ENCODE measurements around the gene MYBPHL. TPM values are rescaled to one million over a fixed set of nuclear protein-coding genes. Genes with fewer than 3 reads are reported as not detected.

The MYBPHL gene
- total RNA-seq, 4 donors from 2014 or later = not detected

- H3K36me3 ChIP-seq = no peaks in the 10 kb centered on the region
- TF ChIP-seq CTCF (IDR thresholded peaks at IDR 0.05) = no peak
- peak in 1 of 2 donors; percentile 9 for TF ChIP-seq EP300 (IDR thresholded peaks at IDR 0.05)
- no peaks in the 10 kb centered on the region for H3K9me3 ChIP-seq
- peak overlapping the region in 2 of 4 donors; percentile 89 to 92 for H3K27ac ChIP-seq
- peaks cover 0 to 56% (median 38%) of the 10 kb centered on the region in 4 donors for H3K4me1 ChIP-seq
- DNase-seq (ENCODE audit: low spot score in 2 of 2) = no peak
- H3K27me3 ChIP-seq = no peaks in the 10 kb centered on the region
- whole genome bisulfite sequencing, 2 donors = 81 to 82% methylated on average over 16 of the region's 16 CpGs
- H3K4me3 ChIP-seq = no peak overlapping the region
These were observed 6.1 kb downstream of the MYBPHL start for GRCh38 chr1:109300650-109301151.

- H3K27ac ChIP-seq = peak overlapping the region; percentile 54 to 92 (median 74)
- no peaks in the 10 kb centered on the region for H3K27me3 ChIP-seq
- DNase-seq (ENCODE audit: low spot score in 2 of 2) = peak; percentile 79 to 82
- WGBS, 2 donors = 32 to 34% methylated on average over 20 of the region's 20 CpGs
- no peak overlapping the region for H3K4me3 ChIP-seq
- H3K36me3 ChIP-seq = no peaks in the 10 kb centered on the region
- no peaks in the 10 kb centered on the region for H3K9me3 ChIP-seq
- TF ChIP-seq CTCF (IDR thresholded peaks at IDR 0.05) = no peak
- TF ChIP-seq POLR2A (IDR thresholded peaks at IDR 0.05) = peak in 1 of 2 donors; percentile 28
- peak in 1 of 2 donors; percentile 44 for TF ChIP-seq EP300 (IDR thresholded peaks at IDR 0.05)
- H3K4me1 ChIP-seq = peaks cover 0 to 47% (median 29%) of the 10 kb centered on the region in 4 donors
These were observed 7.1 kb downstream of the MYBPHL start for GRCh38 chr1:109299558-109300343.

GRCh38 chr1:109298666-109299557 is 7.9 kb downstream of the MYBPHL start:
- peak overlapping the region; percentile 54 to 92 (median 74) for H3K27ac ChIP-seq
- WGBS, 2 donors = 16 to 29% methylated on average over 11 of the region's 11 CpGs
- DNase-seq (ENCODE audit: low spot score in 2 of 2) = peak; percentile 63 to 70

GRCh38 chr1:109296782-109297181 is 10.0 kb downstream of the MYBPHL start:
- Histone ChIP-seq H3K36me3 (no peaks in the 10 kb centered on the region), H3K27ac (peak overlapping the region in 2 of 4 donors; percentile 89 to 92), H3K4me1 (peaks cover 0 to 35% (median 24%) of the 10 kb centered on the region in 4 donors), H3K4me3 (no peak overlapping the region), H3K9me3 (no peaks in the 10 kb centered on the region), H3K27me3 (no peaks in the 10 kb centered on the region)
- TF ChIP-seq POLR2A (IDR thresholded peaks at IDR 0.05) = no peak
- no peak for TF ChIP-seq EP300 (IDR thresholded peaks at IDR 0.05)
- TF ChIP-seq CTCF (IDR thresholded peaks at IDR 0.05) = no peak
- WGBS, 2 donors = 92 to 93% methylated on average over 15 to 16 of the region's 16 CpGs
- DNase-seq (ENCODE audit: low spot score in 2 of 2) = no peak

More at GRCh38 chr1:109298666-109299557, 7.9 kb downstream of the MYBPHL start:
- Histone ChIP-seq H3K9me3 (no peaks in the 10 kb centered on the region), H3K4me3 (no peak overlapping the region), H3K4me1 (peaks cover 0 to 38% (median 25%) of the 10 kb centered on the region in 4 donors), H3K27me3 (no peaks in the 10 kb centered on the region), H3K36me3 (no peaks in the 10 kb centered on the region)
- TF ChIP-seq CTCF (IDR thresholded peaks at IDR 0.05) (no peak), POLR2A (IDR thresholded peaks at IDR 0.05) (no peak), EP300 (IDR thresholded peaks at IDR 0.05) (peak in 1 of 2 donors; percentile 65)
